Testis (tissue), 2 donors: ENCODE measurements around the gene ZNF71.

Experiments
- POLR2A ChIP-seq: fragments of 450-650 bp; IDR thresholded peaks from one replicate; pipeline ENCODE4 v1.6.1; 2017; ENCODE audit warnings: antibody characterized with exemption, mild to moderate bottlenecking, moderate library complexity
- TF ChIP-seq, protein P1 (sequence below), 3 experiments: fragments of 450-650 bp in 2 of 3; fragments of 200-600 bp in 1 of 3; sonication (generic) in 1 of 3; IDR thresholded peaks; one replicate each; pipeline ENCODE4 v1.5.1; 2016 to 2019; ENCODE audit warnings: antibody characterized with exemption in 3 of 3, mild to moderate bottlenecking in 2 of 3, moderate library complexity in 1 of 3

DNA sequence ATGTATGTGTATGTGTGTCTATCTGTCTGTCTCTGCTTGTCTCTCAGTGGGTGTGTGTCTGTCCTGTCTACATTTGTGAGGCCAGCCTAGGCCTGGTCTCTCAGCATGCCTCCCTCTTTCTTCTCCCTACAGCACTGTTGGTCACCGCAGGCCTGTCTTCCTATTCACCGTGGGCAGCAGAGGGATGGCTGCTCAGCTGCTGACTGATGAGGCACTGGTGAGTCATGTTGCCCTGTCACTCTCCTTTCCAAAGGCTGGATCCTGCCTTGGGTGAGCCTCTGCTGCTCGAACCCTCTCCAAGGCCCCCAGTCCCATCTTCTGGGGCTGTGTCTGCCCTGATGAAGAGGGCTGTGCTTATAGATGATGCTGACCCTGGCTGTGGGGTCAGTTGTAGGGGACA, 6.3 kb downstream of the ZNF71 start:
- TF ChIP-seq, protein P1, sequence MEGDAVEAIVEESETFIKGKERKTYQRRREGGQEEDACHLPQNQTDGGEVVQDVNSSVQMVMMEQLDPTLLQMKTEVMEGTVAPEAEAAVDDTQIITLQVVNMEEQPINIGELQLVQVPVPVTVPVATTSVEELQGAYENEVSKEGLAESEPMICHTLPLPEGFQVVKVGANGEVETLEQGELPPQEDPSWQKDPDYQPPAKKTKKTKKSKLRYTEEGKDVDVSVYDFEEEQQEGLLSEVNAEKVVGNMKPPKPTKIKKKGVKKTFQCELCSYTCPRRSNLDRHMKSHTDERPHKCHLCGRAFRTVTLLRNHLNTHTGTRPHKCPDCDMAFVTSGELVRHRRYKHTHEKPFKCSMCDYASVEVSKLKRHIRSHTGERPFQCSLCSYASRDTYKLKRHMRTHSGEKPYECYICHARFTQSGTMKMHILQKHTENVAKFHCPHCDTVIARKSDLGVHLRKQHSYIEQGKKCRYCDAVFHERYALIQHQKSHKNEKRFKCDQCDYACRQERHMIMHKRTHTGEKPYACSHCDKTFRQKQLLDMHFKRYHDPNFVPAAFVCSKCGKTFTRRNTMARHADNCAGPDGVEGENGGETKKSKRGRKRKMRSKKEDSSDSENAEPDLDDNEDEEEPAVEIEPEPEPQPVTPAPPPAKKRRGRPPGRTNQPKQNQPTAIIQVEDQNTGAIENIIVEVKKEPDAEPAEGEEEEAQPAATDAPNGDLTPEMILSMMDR (IDR thresholded peaks at IDR 0.05), result no peak
- TF ChIP-seq POLR2A, result no peak
